Endothelial cell of umbilical vein (primary cell): Measurements from ENCODE around the gene PRRX1. TPM values are rescaled to one million over a fixed set of nuclear protein-coding genes. Genes with fewer than 3 reads are reported as not detected.

Experiments
- BruUV-seq: library from RNA; stranded (reverse); fragments of 400-500 nt; replicated peaks from 2 replicates; lab custom pipeline; 2021; lab: Mats Ljungman, UMichigan
- CTCF ChIA-PET: fragments of 300-600, 350-600 bp; sonication (Branson Sonifier 250); formaldehyde crosslinking; loops from one replicate; lab custom pipeline; 2021; ENCODE audit warnings: antibody characterized with exemption, inconsistent platforms; lab: Charles Lee
- POLR2A ChIA-PET: fragments of 300-600, 350-600 bp; sonication (Branson Sonifier 250); formaldehyde crosslinking; loops from one replicate; lab custom pipeline; 2021; ENCODE audit warnings: antibody characterized with exemption, inconsistent platforms; lab: Charles Lee
- DNase-seq: peaks from one replicate; pipeline ENCODE4 v3.0.0-alpha.2; 2011; ENCODE audit warnings: low read depth, low spot score
- FAIRE-seq: peaks from 2 replicates; lab custom pipeline; 2011; peaks lifted over from hg19 to GRCh38; lab: Jason Lieb, UNC
- H2AFZ ChIP-seq: 2 replicates; pipeline ENCODE4 v1.6.0; 2012; ENCODE audit warnings: low read depth, low read length, control low read depth, inconsistent platforms
- H3K27ac ChIP-seq: 2 replicates; pipeline ENCODE4 v1.5.1; 2011; ENCODE audit warnings: low read depth, mild to moderate bottlenecking, control low read depth, low read length, moderate library complexity; ENCODE audit not compliant: insufficient read depth
- H3K27me3 ChIP-seq, 2 experiments: 2 replicates each; pipeline versions ENCODE4 v1.6.0 to v1.6.1; 2011; ENCODE audit warnings: low read length in 2 of 2, mixed read lengths in 1 of 2; ENCODE audit not compliant: control insufficient read depth in 2 of 2, insufficient read depth in 2 of 2
- H3K36me3 ChIP-seq, 2 experiments: 2 replicates in 1 of 2; 3 replicates in 1 of 2; pipeline ENCODE4 v1.5.1; 2011; ENCODE audit warnings: low read length in 2 of 2, mild to moderate bottlenecking in 1 of 2, moderate library complexity in 1 of 2; ENCODE audit not compliant: control insufficient read depth in 2 of 2, insufficient read depth in 2 of 2; ENCODE audit errors: extremely low read depth in 1 of 2
- H3K4me1 ChIP-seq: 3 replicates; pipeline ENCODE4 v1.5.1; 2011; ENCODE audit warnings: mild to moderate bottlenecking, low read length; ENCODE audit not compliant: control insufficient read depth, insufficient read depth; ENCODE audit errors: extremely low read depth
- H3K4me2 ChIP-seq: 2 replicates; pipeline ENCODE4 v1.6.1; 2011; ENCODE audit warnings: low read length, control low read depth, mixed read lengths; ENCODE audit not compliant: insufficient read depth
- H3K4me3 ChIP-seq, 3 experiments: fragments of 200-600 bp in 1 of 3; sonication (generic), shearing (Covaris generic) in 1 of 3; replicated peaks in 1 of 3; 2 replicates each; pipeline ENCODE4 v1.5.1; 2011 to 2016; ENCODE audit warnings: control low read depth in 3 of 3, low read length in 3 of 3, mild to moderate bottlenecking in 2 of 3, inconsistent platforms in 1 of 3, low read depth in 1 of 3, moderate library complexity in 1 of 3; ENCODE audit not compliant: insufficient read depth in 1 of 3
- H3K79me2 ChIP-seq: 2 replicates; pipeline ENCODE4 v1.6.0; 2012; ENCODE audit warnings: low read length, inconsistent platforms; ENCODE audit not compliant: control insufficient read depth, insufficient read depth
- H3K9ac ChIP-seq: replicated peaks from 2 replicates; pipeline ENCODE3; 2011; ENCODE audit warnings: low read length, control low read depth; ENCODE audit not compliant: insufficient read depth; ENCODE audit errors: extremely low read depth
- H3K9me1 ChIP-seq: replicated peaks from 3 replicates; pipeline ENCODE4 v1.6.0; 2011; ENCODE audit warnings: mild to moderate bottlenecking, low read length; ENCODE audit not compliant: control insufficient read depth, insufficient read depth; ENCODE audit errors: extremely low read depth
- H3K9me3 ChIP-seq: replicated peaks from 2 replicates; pipeline ENCODE4 v1.5.1; 2012; ENCODE audit warnings: low read length, inconsistent platforms; ENCODE audit not compliant: control insufficient read depth, insufficient read depth
- H4K20me1 ChIP-seq: replicated peaks from 2 replicates; pipeline ENCODE3; 2011; ENCODE audit warnings: mild to moderate bottlenecking, low read length; ENCODE audit not compliant: control insufficient read depth, insufficient read depth; ENCODE audit errors: extremely low read depth
- CTCF ChIP-seq, 2 donors: IDR thresholded peaks; 1 replicate in 1 of 2; 2 replicates in 1 of 2; pipeline ENCODE4 v1.5.1; 2011; ENCODE audit warnings: low read length in 2 of 2, mild to moderate bottlenecking in 2 of 2, moderate library complexity in 2 of 2, control low read depth in 1 of 2, inconsistent platforms in 1 of 2, low read depth in 1 of 2; ENCODE audit not compliant: insufficient read depth in 1 of 2; ENCODE audit errors: extremely low read depth in 1 of 2
- EZH2 ChIP-seq: IDR thresholded peaks from 2 replicates; pipeline ENCODE4 v1.6.1; 2012; ENCODE audit warnings: borderline replicate concordance, low read depth, mild to moderate bottlenecking, moderate library complexity, low read length, inconsistent platforms; ENCODE audit not compliant: severe bottlenecking
- FOS ChIP-seq: IDR thresholded peaks from 2 replicates; pipeline ENCODE4 v1.6.1; 2011; ENCODE audit warnings: mild to moderate bottlenecking, low read length, moderate library complexity, borderline replicate concordance; ENCODE audit not compliant: insufficient read depth
- GATA2 ChIP-seq: IDR thresholded peaks from 2 replicates; pipeline ENCODE4 v1.7.0; 2011; ENCODE audit warnings: low read depth, mild to moderate bottlenecking, moderate library complexity, mixed read lengths, low read length; ENCODE audit not compliant: insufficient read length, insufficient read depth
- JUN ChIP-seq: IDR thresholded peaks from 2 replicates; pipeline ENCODE4 v1.6.1; 2011; ENCODE audit warnings: borderline replicate concordance, low read depth; ENCODE audit not compliant: insufficient read length, insufficient read depth
- MAX ChIP-seq: IDR thresholded peaks from 2 replicates; pipeline ENCODE4 v1.6.1; 2011; ENCODE audit not compliant: insufficient read depth, insufficient read length
- MYC ChIP-seq: IDR thresholded peaks from one replicate; pipeline ENCODE4 v1.6.1; 2011; ENCODE audit warnings: mild to moderate bottlenecking, low read depth, low read length
- POLR2AphosphoS5 ChIP-seq: IDR thresholded peaks from 2 replicates; pipeline ENCODE4 v1.6.1; 2012; ENCODE audit warnings: low read depth, mild to moderate bottlenecking, control low read depth, low read length, moderate library complexity; ENCODE audit not compliant: insufficient read depth
- dilution Hi-C: fragments of 300-500 bp; cut with MboI; formaldehyde crosslinking; loops from one replicate; pipeline ENCODE4 v1.15.0; 2019; ENCODE audit warnings: low sequenced_read_pairs; ENCODE audit not compliant: extremely low pct_ligation_motif_present
- intact Hi-C: fragments of 100-400 bp; cut with micrococcal nuclease; formaldehyde crosslinking; loops from one replicate; pipeline ENCODE4 v1.10.0; 2022
- polyA plus RNA-seq, 4 experiments: library from polyadenylated mRNA; depleted of rRNA in 3 of 4; stranded (reverse) in 3 of 4; unstranded in 1 of 4; fragments of >200 nt; gene quantifications; 2 replicates each; pipeline versions ENCODE4 v1.2.1 to v1.2.3, GENCODE V29; 2011 to 2012; ENCODE audit warnings: missing spikeins in 1 of 4
- total RNA-seq: library from RNA; stranded (reverse); gene quantifications from 2 replicates; pipeline ENCODE4 v1.2.3, GENCODE V29; 2021

PRRX1 gene
- total and polyA plus RNA-seq, 2 donors (not counting 3 experiments of a cell fraction or from before 2014, with no cell fraction given) = 0.03 TPM; not detected in 1

DNA sequence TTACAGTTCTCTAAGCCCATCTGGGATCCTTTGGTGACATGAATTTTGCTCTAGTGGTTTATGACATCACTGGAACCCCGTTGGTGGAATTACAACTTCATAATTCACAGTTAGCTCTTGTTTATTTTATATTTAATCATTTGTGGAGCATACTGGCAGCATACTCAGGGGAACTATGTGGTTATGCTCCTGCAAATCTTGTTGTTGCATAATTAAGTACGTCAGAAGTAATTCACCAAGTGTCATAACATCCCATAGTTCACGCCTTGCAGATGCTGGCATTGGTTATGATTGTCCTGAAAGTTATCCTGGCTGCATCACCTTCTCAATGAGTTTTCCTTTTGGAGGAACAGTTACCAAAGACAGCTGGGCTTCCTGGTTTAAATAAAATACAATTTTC is 16.5 kb downstream of the PRRX1 start:
- Histone ChIP-seq H2AFZ (no peak overlapping the region), H4K20me1 (no peaks in the 10 kb centered on the region), H3K4me3 (no peak overlapping the region), H3K9ac (no peak overlapping the region), H3K9me1 (no peaks in the 10 kb centered on the region), H3K27me3 (no peaks in the 10 kb centered on the region), H3K79me2 (no peaks in the 10 kb centered on the region), H3K9me3 (no peaks in the 10 kb centered on the region), H3K4me1 (no peaks in the 10 kb centered on the region), H3K36me3 (no peaks in the 10 kb centered on the region), H3K4me2 (no peak overlapping the region), H3K27ac (no peak overlapping the region)
- dilution Hi-C loops = no loop called here
- no TSS peak for BruUV-seq
- CTCF ChIA-PET = no interaction called here
- POLR2A ChIA-PET = no interaction called here
- FAIRE-seq (no peak), DNase-seq (no peak)
- TF ChIP-seq CTCF (IDR thresholded peaks at IDR 0.05; ENCODE audit: extremely low read depth in 1 of 2, insufficient read depth in 1 of 2, low read depth in 1 of 2, low read length in 2 of 2) (no peak), MAX (no peak)
- intact Hi-C loops = no loop called here

DNA sequence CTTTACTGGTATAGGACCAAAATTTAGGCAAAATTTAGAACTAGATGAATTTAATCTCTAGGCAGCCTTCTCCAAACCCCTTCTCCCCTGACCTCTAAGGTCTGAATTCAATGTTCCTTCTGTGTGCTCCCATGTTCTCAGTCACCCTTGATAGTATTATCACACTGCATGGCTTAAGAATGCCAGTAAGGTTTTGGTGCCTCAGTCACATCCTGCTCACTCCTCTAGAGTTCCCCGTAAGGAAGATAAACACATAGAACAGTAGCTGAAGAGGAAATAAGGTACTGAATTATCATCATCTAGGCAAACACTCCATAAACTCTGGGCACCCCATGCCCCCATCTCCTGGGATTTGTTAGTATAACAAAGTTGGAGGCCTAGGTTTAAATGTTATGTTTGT is 18.2 kb downstream of the PRRX1 start:
- no peak overlapping the region for H3K9ac ChIP-seq
- dilution Hi-C loops = no loop called here
- no TSS peak for BruUV-seq
- TF ChIP-seq GATA2 (no peak), FOS (peak; percentile 5), MYC (no peak), POLR2AphosphoS5 (no peak), EZH2 (no peak), JUN (no peak), CTCF (IDR thresholded peaks at IDR 0.05; ENCODE audit: extremely low read depth in 1 of 2, insufficient read depth in 1 of 2, low read depth in 1 of 2, low read length in 2 of 2) (no peak)
- no peaks in the 10 kb centered on the region for H3K36me3 ChIP-seq
- no peaks in the 10 kb centered on the region for H3K79me2 ChIP-seq
- H3K4me2 ChIP-seq = no peak overlapping the region
- no peaks in the 10 kb centered on the region for H3K4me1 ChIP-seq
- H2AFZ ChIP-seq = no peak overlapping the region
- ChIA-PET CTCF (no interaction called here), POLR2A (no interaction called here)
- H3K27ac ChIP-seq = no peak overlapping the region
- H3K4me3 ChIP-seq = no peak overlapping the region
- no peaks in the 10 kb centered on the region for H3K27me3 ChIP-seq
- no peaks in the 10 kb centered on the region for H3K9me1 ChIP-seq
- H3K9me3 ChIP-seq = no peaks in the 10 kb centered on the region
- no peaks in the 10 kb centered on the region for H4K20me1 ChIP-seq
- DNase-seq = no peak
- intact Hi-C loops = no loop called here
- no peak for FAIRE-seq
